Measurements from ENCODE around the gene RRAGD.

RRAGD gene

DNA sequence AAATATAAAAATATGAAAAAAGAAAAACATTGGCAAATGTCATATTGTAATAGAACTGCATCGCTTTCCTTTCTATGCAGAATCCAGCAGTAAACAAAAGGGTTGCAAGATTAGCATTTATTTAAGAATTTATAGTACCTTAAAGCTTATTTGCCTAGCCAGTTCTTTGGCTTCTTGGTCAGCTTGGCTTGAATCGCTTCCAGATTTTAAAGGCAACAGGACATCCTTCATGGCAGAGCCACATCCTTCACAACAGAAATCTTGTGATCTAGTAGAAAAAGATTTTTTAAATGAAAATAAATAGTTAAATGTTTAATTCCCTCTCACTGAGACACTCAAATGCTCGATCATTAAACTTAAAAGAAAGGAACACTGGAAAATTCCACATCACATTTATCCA is 76.9 kb downstream of the RRAGD start:
- Mint-ChIP-seq H3K4me1 (ENCODE audit: low read depth in 2 of 2) (peaks cover 2 to 5% of the 10 kb centered on the region in 2 donors), H3K9me3 (no peaks in the 10 kb centered on the region), H3K27me3 (no peaks in the 10 kb centered on the region), H3K36me3 (ENCODE audit: insufficient read depth) (peaks cover 70% of the 10 kb centered on the region), H3K4me3 (no peak overlapping the region), H3K27ac (no peak overlapping the region)
- ATAC-seq (replicated peaks) (no peak), DNase-seq (no peak)

DNA sequence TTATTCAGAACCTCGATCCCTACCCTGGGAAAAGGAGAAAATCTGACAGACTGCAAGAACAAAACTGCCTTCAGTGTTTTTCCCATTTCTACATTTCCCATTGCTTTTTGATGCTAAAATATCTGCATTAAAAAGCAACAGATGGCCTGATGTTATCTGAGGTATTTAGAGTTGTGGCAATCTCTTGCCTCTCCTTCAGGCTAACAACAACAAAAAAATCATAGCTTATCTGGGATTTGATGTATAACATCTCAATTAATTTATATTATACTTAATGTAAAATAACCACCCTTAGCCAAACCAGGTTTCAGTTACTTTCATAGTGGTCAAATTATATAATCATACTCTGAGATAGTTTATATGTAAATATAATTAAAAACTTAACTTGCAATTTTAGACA is 81.2 kb downstream of the RRAGD start:
- Mint-ChIP-seq H3K27ac (no peak overlapping the region), H3K4me3 (no peak overlapping the region), H3K9me3 (no peaks in the 10 kb centered on the region), H3K27me3 (no peaks in the 10 kb centered on the region), H3K36me3 (ENCODE audit: insufficient read depth) (peaks cover 64% of the 10 kb centered on the region), H3K4me1 (ENCODE audit: low read depth in 2 of 2) (no peaks in the 10 kb centered on the region)
- ATAC-seq (replicated peaks) (no peak), DNase-seq (no peak)

DNA sequence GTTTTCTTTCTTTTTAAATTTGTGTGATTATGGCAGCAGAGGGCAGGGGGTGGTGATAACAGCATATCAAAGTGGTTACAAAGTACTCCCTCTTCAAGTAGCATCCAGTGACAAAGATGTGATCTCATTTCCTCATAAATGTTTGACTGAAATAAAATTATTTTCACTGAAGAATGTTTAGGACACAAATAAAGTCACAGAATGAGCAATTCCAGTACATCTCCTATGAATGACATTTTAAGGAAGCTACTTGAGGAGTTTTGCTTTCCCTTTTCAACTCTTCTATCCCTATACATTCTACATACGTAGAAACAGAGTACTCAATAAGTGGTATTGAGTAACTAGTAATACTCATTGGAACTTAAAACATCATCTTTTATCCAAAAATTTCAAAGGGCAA is 83.1 kb downstream of the RRAGD start:
- no peak for DNase-seq
- Mint-ChIP-seq H3K27me3 (no peaks in the 10 kb centered on the region), H3K4me1 (ENCODE audit: low read depth in 2 of 2) (no peaks in the 10 kb centered on the region), H3K36me3 (ENCODE audit: insufficient read depth) (peaks cover 48% of the 10 kb centered on the region), H3K4me3 (no peak overlapping the region), H3K27ac (no peak overlapping the region), H3K9me3 (no peaks in the 10 kb centered on the region)
- no peak for ATAC-seq (replicated peaks)

DNA sequence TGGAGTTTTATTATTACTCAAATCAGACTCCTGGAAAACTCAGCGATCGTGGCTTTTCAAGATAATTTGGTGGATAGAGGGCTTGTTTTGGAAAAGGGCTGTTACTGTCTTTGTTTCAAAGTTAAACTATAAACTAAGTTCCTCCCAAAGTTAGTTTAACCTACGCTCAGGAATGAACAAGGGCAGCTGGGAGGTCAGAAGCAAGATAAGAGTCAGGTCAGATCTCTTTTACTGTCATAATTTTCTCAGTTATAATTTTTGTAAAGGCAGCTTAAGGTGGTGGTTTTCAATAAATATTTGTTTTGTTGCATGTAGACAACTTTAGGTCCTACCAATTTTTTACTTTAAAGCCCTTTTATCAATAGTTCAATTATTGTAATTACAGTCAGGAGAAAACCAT is 87.8 kb downstream of the RRAGD start:
- H3K9me3 Mint-ChIP-seq: no peaks in the 10 kb centered on the region
- H3K27me3 Mint-ChIP-seq: no peaks in the 10 kb centered on the region
- H3K27ac Mint-ChIP-seq: no peak overlapping the region
- peaks cover 26% of the 10 kb centered on the region for H3K36me3 Mint-ChIP-seq (ENCODE audit: insufficient read depth)
- DNase-seq (no peak), ATAC-seq (replicated peaks) (no peak)
- H3K4me3 Mint-ChIP-seq: no peak overlapping the region
- peaks cover 2 to 5% of the 10 kb centered on the region in 2 donors for H3K4me1 Mint-ChIP-seq (ENCODE audit: low read depth in 2 of 2)

DNA sequence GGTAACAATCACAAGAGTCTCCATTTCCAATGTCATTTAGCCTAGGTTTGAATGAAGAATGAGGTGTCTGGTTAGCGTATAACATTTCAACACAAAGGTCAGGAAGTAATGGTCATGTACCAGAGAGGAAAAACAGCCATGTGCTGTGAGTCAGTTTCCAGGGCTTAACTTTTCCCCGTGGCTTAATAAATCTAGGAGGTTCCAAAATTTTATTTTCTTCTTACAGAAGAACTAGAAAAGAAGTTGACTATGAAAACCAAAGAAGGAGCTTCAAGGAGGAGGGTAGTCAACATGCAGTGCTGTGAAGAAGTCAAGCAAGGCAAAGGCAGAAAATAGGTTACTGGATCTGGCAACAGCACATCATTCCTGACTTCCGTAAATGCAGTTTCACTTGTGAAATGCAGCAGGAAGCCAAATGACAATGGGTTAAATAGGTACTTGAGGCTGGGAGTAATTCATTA is 88.5 kb downstream of the RRAGD start:
- Mint-ChIP-seq H3K36me3 (ENCODE audit: insufficient read depth) (peaks cover 19% of the 10 kb centered on the region), H3K4me3 (no peak overlapping the region), H3K27ac (no peak overlapping the region), H3K27me3 (no peaks in the 10 kb centered on the region), H3K4me1 (ENCODE audit: low read depth in 2 of 2) (peaks cover 2 to 5% of the 10 kb centered on the region in 2 donors), H3K9me3 (no peaks in the 10 kb centered on the region)
- ATAC-seq (replicated peaks) (no peak), DNase-seq (no peak)

DNA sequence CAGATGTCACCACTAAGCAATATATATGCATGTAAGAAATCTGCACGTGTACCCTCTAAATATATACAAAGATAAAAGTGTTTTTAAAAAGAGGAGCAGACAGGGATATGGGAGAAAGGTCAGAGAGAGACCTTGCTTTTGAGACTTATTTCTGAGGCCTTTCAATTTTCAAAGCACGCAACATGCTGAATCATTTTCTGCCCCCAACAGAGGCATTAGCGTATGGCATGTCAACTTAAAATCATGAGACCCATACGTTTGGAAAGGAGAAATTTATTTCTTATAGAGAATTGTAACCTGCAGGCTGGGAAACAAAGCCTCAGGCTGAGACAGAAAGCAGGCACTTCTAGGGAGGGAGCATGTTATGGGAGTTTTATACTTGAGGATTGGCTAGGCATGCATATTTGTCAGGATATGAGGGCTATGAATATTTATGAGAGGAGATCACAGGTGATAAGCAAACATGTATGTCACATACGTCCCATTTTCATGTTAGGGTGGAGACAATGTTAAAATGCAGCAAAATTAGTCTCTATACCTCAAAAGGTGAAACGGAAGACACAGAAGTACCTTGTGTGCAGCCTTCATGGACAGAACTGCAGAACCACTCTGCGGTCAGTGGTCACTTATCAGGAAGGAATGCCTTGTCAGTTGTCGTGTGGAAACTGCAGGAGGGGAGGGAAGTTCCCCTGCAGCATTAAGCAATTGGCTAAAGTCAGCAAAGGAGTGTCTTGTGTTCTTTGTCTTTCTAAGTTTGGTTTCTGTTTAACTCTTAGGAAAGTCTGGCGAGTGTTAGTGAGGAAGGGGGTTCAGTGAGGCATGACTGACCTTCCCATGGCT is 90.7 kb downstream of the RRAGD start:
- no peaks in the 10 kb centered on the region for H3K27me3 Mint-ChIP-seq
- H3K27ac Mint-ChIP-seq: no peak overlapping the region
- ATAC-seq (replicated peaks): no peak
- no peak for DNase-seq
- no peak overlapping the region for H3K4me3 Mint-ChIP-seq
- H3K36me3 Mint-ChIP-seq (ENCODE audit: insufficient read depth): peaks cover 12% of the 10 kb centered on the region
- H3K4me1 Mint-ChIP-seq (ENCODE audit: low read depth in 2 of 2): peaks cover 2 to 5% of the 10 kb centered on the region in 2 donors
- no peaks in the 10 kb centered on the region for H3K9me3 Mint-ChIP-seq

DNA sequence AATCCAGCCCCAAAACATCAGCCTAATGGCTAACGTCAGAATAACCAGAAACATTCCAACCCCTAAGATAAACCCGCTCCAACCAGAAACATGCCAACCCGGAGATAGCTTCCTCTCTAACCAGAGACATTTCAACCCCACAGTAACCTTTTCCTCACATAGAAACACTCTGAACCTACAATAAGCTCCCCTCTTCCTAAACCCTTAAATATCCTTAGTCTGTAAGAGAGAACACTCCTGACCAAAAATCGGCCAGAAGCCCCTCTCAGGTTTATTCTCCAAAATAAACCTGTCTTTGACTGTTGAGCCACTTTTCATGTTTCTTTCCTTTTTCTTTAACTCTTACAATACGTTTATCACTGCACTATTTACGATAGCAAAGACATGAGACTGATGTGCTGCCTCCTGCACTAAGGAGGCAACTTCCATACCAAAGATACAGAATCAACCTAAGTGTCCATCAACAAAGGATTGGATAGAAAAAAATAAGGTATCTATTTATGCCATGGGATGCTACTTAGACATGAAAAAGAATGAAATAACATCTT is 92.0 kb downstream of the RRAGD start:
- Mint-ChIP-seq H3K36me3 (ENCODE audit: insufficient read depth) (peaks cover 11% of the 10 kb centered on the region), H3K4me3 (no peak overlapping the region), H3K9me3 (no peaks in the 10 kb centered on the region), H3K27me3 (no peaks in the 10 kb centered on the region), H3K4me1 (ENCODE audit: low read depth in 2 of 2) (peaks cover 2 to 5% of the 10 kb centered on the region in 2 donors), H3K27ac (no peak overlapping the region)
- DNase-seq (no peak), ATAC-seq (replicated peaks) (no peak)

DNA sequence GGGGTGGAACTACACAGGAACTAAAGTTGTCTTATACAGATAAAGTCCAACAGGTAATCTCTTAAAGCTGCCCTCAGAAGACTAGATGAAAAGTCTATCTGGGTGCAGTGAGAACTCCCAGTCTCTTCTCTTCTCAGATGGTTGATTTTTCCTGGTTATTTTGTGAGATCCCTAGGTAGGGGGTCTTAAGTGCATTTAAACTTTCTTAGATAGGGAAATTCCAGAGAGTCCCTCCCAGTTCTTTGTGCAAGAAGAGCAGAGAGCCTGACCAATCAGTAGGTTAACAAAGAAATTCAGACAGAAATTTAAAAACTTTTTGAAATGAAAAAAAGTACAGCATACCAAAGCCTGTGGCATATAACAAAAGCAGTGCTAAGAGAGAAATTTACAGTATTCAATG is 95.0 kb downstream of the RRAGD start:
- ATAC-seq (replicated peaks): no peak
- no peak overlapping the region for H3K4me3 Mint-ChIP-seq
- no peak for DNase-seq
- H3K4me1 Mint-ChIP-seq (ENCODE audit: low read depth in 2 of 2): peaks cover 2 to 8% of the 10 kb centered on the region in 2 donors
- H3K27me3 Mint-ChIP-seq: no peaks in the 10 kb centered on the region
- H3K9me3 Mint-ChIP-seq: no peaks in the 10 kb centered on the region
- H3K27ac Mint-ChIP-seq: no peak overlapping the region
- peaks cover 12% of the 10 kb centered on the region for H3K36me3 Mint-ChIP-seq (ENCODE audit: insufficient read depth)

DNA sequence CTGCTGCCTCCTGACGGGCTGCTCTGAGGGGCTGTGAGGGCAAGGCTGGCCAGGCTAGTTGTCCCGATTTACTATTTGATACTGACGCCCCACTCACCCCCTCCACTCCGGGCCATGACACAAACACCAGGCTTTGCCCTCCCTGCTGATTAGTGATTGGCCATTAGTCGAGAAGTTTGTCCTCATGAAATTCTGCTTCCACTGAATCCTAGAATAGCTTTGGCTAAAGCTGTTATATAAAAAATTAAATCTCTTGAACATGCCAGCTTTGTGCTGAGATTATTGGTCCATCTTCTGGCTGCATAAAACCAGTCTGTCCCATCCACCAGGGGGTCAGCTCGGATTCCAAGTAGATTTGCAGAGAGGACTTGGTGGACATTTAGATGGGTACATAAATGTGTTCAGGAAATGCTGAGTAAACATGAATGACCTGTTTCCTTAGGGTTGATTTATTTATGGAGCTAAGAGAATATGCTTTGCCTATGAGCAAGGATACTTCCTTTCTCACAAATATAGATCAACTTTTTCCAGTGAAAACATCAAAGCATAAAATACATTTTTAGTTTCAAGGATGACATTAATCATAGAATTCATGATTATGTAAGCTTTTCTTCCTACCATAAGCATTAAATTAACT is 96.7 kb downstream of the RRAGD start, which contains the start of gene GABRR2:
GABRR2 (minus strand) TSS at position 51 of the 637 bp plus-strand sequence. CDS start 134 bp downstream, outside the sequence.
- Mint-ChIP-seq H3K4me3 (no peak within 1 kb of the TSS), H3K9me3 (no peaks in the 10 kb centered on the region), H3K27me3 (peaks cover 0 to 12% of the 10 kb centered on the region in 2 donors), H3K4me1 (ENCODE audit: low read depth in 2 of 2) (peaks cover 6 to 13% of the 10 kb centered on the region in 2 donors), H3K27ac (no peak within 1 kb of the TSS), H3K36me3 (ENCODE audit: insufficient read depth) (peaks cover 8% of the 10 kb centered on the region)
- DNase-seq (no peak), ATAC-seq (replicated peaks) (no peak)

DNA sequence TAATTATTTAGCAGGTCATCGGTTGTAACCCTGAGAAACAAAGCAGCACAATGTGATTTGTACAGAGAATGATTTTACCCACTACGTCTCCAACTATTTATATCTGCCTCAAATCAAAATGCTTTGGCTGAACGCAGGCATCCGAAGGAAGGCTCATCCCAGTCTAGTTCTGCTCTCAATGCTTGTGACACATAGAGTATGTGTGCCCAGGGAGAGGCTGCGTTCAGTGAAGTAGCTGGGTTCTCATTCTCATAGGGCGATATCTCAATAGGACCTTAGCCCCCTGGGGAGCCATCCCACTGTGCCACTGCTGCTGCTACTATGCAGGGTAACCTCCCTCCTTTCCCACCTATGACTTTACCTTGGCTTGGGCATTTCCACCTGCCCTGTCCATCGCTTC is 97.4 kb downstream of the RRAGD start:
- no peak for DNase-seq
- Mint-ChIP-seq H3K27ac (no peak overlapping the region), H3K4me3 (no peak overlapping the region), H3K9me3 (no peaks in the 10 kb centered on the region), H3K27me3 (peaks cover 0 to 12% of the 10 kb centered on the region in 2 donors), H3K4me1 (ENCODE audit: low read depth in 2 of 2) (peaks cover 5 to 8% of the 10 kb centered on the region in 2 donors), H3K36me3 (ENCODE audit: insufficient read depth) (peaks cover 8% of the 10 kb centered on the region)
- no peak for ATAC-seq (replicated peaks)

Measured in effector memory CD8-positive, alpha-beta T cell (primary cell).